ENCODE measurements around the gene KRTAP10-2. TPM values are rescaled to one million over a fixed set of nuclear protein-coding genes. Genes with fewer than 3 reads are reported as not detected.

KRTAP10-2 gene
- total RNA-seq, 6 experiments from 2014 or later, result not detected

DNA sequence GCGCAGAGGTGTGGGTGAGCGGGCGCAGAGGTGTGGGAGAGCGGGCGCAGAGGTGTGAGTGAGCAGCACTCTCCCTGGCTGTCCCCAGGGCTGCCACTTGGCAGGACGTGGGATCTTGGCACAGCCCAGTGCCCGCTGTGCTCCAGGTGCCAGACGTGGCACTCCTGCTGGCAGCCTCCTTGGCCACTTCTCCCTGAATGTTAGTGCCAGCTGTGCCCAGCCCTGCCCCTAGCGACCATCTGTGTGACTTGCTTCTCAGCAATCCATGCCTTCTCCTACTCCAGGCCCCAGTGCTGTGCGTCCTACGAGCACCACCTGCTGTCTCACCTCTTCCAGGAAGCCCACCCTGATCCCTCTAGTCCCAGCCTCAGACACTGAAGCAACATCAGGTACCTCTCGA is 41.8 kb downstream of the KRTAP10-2 start:
- TF ChIP-seq, protein P1, sequence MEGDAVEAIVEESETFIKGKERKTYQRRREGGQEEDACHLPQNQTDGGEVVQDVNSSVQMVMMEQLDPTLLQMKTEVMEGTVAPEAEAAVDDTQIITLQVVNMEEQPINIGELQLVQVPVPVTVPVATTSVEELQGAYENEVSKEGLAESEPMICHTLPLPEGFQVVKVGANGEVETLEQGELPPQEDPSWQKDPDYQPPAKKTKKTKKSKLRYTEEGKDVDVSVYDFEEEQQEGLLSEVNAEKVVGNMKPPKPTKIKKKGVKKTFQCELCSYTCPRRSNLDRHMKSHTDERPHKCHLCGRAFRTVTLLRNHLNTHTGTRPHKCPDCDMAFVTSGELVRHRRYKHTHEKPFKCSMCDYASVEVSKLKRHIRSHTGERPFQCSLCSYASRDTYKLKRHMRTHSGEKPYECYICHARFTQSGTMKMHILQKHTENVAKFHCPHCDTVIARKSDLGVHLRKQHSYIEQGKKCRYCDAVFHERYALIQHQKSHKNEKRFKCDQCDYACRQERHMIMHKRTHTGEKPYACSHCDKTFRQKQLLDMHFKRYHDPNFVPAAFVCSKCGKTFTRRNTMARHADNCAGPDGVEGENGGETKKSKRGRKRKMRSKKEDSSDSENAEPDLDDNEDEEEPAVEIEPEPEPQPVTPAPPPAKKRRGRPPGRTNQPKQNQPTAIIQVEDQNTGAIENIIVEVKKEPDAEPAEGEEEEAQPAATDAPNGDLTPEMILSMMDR (IDR thresholded peaks at IDR 0.05), result no peak
- Mint-ChIP-seq H3K36me3 (ENCODE audit: low read depth) (no peaks in the 10 kb centered on the region), H3K4me1 (ENCODE audit: low read depth) (no peaks in the 10 kb centered on the region), H3K27me3 (ENCODE audit: insufficient read depth) (peaks cover 9% of the 10 kb centered on the region), H3K4me3 (no peak overlapping the region), H3K27ac (no peak overlapping the region), H3K9me3 (peaks cover 8% of the 10 kb centered on the region)
- DNase-seq, result no peak

DNA sequence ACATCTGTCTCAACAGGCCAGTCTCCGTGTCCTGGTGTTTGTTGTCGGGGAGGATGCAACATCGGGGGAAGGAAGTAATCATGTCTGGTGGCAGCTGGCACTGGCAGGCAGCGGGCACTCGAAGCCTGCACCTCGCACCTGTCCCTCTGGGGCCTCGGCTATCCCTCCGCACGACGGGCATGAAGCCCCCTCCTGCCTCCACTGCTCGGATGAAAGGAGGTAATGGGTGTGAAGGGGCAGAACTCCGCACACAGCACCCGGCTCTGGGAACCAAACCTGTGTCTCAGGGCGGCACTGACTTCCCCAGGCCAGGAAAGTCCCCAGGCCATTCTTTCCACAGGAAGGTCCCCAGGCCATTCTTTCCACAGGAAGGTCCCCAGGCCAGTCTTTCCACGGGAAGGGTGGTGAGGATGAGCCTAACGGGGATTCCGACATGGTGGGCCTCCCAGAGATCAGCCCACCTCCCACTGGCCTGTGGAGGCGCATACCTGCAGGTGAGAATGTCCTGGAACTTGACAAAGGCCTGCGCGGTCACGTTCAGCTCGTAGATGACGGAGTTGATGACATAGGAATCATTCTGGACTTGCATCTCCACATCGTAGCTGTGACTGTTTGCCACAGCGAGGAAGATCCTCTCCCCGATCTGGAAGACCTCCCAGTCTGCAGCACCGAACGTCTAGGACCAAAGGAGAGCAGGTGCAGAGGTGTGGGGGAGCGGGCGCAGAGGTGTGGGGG is 42.4 kb downstream of the KRTAP10-2 start:
- Mint-ChIP-seq H3K9me3 (peaks cover 8% of the 10 kb centered on the region), H3K4me1 (ENCODE audit: low read depth) (no peaks in the 10 kb centered on the region), H3K27me3 (ENCODE audit: insufficient read depth) (peaks cover 9% of the 10 kb centered on the region), H3K36me3 (ENCODE audit: low read depth) (no peaks in the 10 kb centered on the region), H3K4me3 (no peak overlapping the region), H3K27ac (no peak overlapping the region)
- DNase-seq, result no peak
- TF ChIP-seq, protein P1 (IDR thresholded peaks at IDR 0.05), result no peak

DNA sequence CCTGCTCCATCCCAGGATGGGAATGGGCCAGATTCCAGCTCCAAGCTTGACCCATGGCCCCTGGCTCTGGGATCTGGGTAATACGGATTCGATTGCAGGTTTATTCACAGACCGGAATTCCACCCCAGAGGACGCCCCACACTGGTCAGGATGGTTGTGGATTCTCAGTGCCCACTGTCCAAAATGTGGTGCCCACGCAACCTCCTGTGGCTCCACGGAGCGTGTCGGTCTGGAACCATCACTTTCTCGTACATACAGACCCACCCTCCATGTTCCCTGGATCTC is 42.9 kb downstream of the KRTAP10-2 start:
- Mint-ChIP-seq H3K27ac (no peak overlapping the region), H3K27me3 (ENCODE audit: insufficient read depth) (peaks cover 9% of the 10 kb centered on the region), H3K4me3 (no peak overlapping the region), H3K4me1 (ENCODE audit: low read depth) (no peaks in the 10 kb centered on the region), H3K9me3 (peaks cover 8% of the 10 kb centered on the region), H3K36me3 (ENCODE audit: low read depth) (no peaks in the 10 kb centered on the region)
- TF ChIP-seq, protein P1 (IDR thresholded peaks at IDR 0.05), result no peak
- DNase-seq, result no peak

DNA sequence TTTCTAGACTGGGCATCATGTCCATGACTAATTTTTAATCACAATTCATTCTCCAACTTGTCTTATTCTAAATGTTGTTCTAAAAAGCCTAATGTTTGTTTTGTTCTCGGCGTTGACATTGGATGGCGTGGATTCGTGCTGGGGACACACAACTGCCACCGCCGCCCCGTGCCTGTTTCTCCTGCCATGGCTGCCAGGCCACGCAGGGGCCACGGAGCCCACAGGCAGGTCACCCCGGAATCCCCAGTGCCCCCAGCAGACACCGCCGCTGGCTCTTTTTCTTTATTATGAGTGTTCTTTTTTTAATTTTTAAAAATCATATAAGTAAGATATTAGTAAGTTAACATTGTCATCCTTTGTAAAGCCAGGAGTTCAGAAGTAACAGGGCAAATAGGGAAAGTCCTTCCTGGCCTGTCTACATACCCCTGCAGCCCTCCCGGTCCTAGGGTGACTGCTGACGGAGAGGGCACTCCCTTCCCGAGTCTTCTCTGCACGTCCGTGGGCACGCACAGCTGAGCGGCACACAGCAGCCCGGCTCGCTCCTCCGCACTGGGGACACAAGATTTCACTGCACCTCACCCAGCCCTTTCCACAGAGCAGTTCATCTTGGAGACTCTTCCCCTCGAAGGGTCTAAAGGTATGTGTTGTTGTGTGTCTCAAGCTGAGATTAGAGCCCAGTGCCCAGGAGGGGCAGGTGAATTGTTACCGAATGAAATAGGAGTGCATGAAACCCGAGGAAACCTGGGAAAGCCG is 43.5 kb downstream of the KRTAP10-2 start:
- H3K27me3 Mint-ChIP-seq (ENCODE audit: insufficient read depth), result peaks cover 7% of the 10 kb centered on the region
- peaks cover 8% of the 10 kb centered on the region for H3K9me3 Mint-ChIP-seq
- H3K27ac Mint-ChIP-seq, result no peak overlapping the region
- TF ChIP-seq, protein P1 (IDR thresholded peaks at IDR 0.05), result no peak
- no peak for DNase-seq
- no peaks in the 10 kb centered on the region for H3K4me1 Mint-ChIP-seq (ENCODE audit: low read depth)
- H3K36me3 Mint-ChIP-seq (ENCODE audit: low read depth), result no peaks in the 10 kb centered on the region
- no peak overlapping the region for H3K4me3 Mint-ChIP-seq

DNA sequence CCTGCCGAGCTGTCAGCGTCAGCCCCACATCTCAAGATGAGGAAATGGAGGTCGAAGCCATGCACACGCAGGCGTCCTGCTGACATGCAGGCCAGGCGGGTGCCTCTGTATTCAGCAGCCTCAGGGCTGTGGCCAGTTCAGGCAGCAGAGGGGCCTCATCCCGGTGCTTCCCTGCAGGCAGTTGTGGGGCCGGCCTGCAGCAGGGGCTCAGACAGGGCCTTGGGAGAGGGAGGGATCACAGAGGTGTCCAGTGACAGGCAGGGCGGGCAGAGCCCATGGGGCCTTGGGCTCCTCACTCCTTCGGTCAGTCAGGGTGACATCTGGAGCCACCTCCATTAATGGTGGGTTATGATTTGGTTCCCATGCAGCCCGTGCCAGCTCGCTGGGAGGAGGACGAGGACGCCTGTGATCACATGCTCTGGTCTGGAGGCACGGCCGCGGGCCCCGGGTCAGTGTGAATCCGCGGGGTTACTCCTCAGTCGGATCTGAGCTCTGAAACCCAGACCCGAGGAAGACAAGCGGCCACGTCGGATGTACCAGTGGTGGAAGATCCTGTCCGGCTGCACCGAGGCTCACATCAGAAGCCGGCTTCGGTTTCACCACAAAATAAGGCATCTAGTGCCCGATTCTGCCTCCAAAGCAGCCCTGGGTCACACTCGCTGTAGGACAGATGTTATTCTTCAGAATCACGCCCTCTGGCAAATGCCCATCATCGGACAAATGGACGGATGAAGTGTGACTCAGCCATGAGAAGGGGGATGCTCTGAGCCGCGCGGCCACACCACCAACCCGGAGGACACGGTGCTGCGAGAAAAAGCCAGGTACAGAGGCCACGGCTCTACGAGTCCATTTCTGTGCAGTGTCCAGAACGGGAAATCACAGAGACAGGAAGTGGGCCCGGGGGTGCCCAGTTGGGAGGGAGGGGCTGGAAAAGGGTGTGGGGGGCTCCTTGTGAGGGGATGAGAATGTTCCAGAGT is 44.7 kb downstream of the KRTAP10-2 start:
- Mint-ChIP-seq H3K9me3 (peaks cover 11% of the 10 kb centered on the region), H3K4me1 (ENCODE audit: low read depth) (no peaks in the 10 kb centered on the region), H3K27ac (no peak overlapping the region), H3K4me3 (no peak overlapping the region), H3K27me3 (ENCODE audit: insufficient read depth) (peaks cover 6% of the 10 kb centered on the region), H3K36me3 (ENCODE audit: low read depth) (no peaks in the 10 kb centered on the region)
- no peak for DNase-seq
- TF ChIP-seq, protein P1 (IDR thresholded peaks at IDR 0.05), result no peak
